Heart right ventricle (tissue), 16 donors: ENCODE results near the gene GRM7. TPM values are rescaled to one million over a fixed set of nuclear protein-coding genes. Genes with fewer than 3 reads are reported as not detected.

Experiments
- ATAC-seq, 8 donors: fragments of 200-7000 bp; cut with Tn5 transposase; one replicate each; pipeline ENCODE4 v1.9.1; 2020; ENCODE audit warnings: mild to moderate bottlenecking in 8 of 8, moderate library complexity in 8 of 8, moderate number of reproducible peaks in 1 of 8
- DNase-seq, 2 donors: peaks; one replicate each; pipeline ENCODE4 v3.0.0-alpha.2; 2020
- H3K27ac ChIP-seq, 10 donors: fragments of 200-600 bp; sonication (generic) in 2 of 10; one replicate each; pipeline versions ENCODE4 v1.5.0 to v1.8.0; 2020 to 2022; ENCODE audit warnings: mild to moderate bottlenecking in 3 of 10
- H3K27me3 ChIP-seq, 7 donors: fragments of 200-600 bp; one replicate each; pipeline ENCODE4 v1.8.0; 2021 to 2022; ENCODE audit warnings: mild to moderate bottlenecking in 2 of 7
- H3K36me3 ChIP-seq, 9 donors: fragments of 200-600 bp; sonication (generic) in 1 of 9; one replicate each; pipeline versions ENCODE4 v1.5.0 to v1.8.0; 2020 to 2022; ENCODE audit warnings: mild to moderate bottlenecking in 2 of 9
- H3K4me1 ChIP-seq, 9 donors: fragments of 200-600 bp; sonication (generic) in 1 of 9; one replicate each; pipeline versions ENCODE4 v1.5.0 to v1.8.0; 2020 to 2022; ENCODE audit warnings: mild to moderate bottlenecking in 4 of 9
- H3K4me3 ChIP-seq, 10 donors: fragments of 200-600 bp; sonication (generic) in 2 of 10; one replicate each; pipeline versions ENCODE4 v1.5.0 to v1.8.0; 2020 to 2022; ENCODE audit warnings: mild to moderate bottlenecking in 7 of 10, moderate library complexity in 2 of 10
- H3K9me3 ChIP-seq, 11 donors: fragments of 200-600 bp in 10 of 11; sonication (generic) in 2 of 11; one replicate each; pipeline versions ENCODE4 v1.5.0 to v1.8.0; 2013 to 2022; ENCODE audit warnings: mild to moderate bottlenecking in 2 of 11, control low read depth in 1 of 11, moderate library complexity in 1 of 11
- CTCF ChIP-seq, 9 donors: fragments of 200-600 bp; sonication (generic) in 2 of 9; IDR thresholded peaks; one replicate each; pipeline versions ENCODE4 v1.5.0 to v1.8.0; 2021 to 2022; ENCODE audit warnings: antibody characterized with exemption in 9 of 9, mild to moderate bottlenecking in 5 of 9, moderate library complexity in 1 of 9
- WGBS, 2 donors: extraction: QIAGEN DNeasy Blood & Tissue Kit; methylation state at CpG; one replicate each; pipeline ENCODE4 v1.1.7; 2013; ENCODE audit warnings: inconsistent platforms in 1 of 2; 5-methylcytosine and 5-hydroxymethylcytosine counted together
- intact Hi-C, 10 donors: fragments of 100-400 bp; cut with DNase I; formaldehyde crosslinking; loops; one replicate each; pipeline versions ENCODE4 v1.11.1 to v1.14.2; 2022
- polyA plus RNA-seq, 2 donors: library from polyadenylated mRNA; stranded (reverse); fragments of 200-250 nt; gene quantifications; one replicate each; pipeline ENCODE4 v1.2.3, GENCODE V29; 2013
- total RNA-seq, 10 donors: library from RNA; stranded (reverse); fragmentation: NEBNext Ultra II Directional in 3 of 10; extraction: Animal tissue kit (Norgen Biotek cat#: 25700) in 3 of 10; gene quantifications; one replicate each; pipeline versions ENCODE4 v1.2.1 to v1.2.4, GENCODE V29; 2021 to 2023
- donor health status: Arrhythmogenic right ventricular cardiomyopathy.
- donor health status: ischemic (EF 13 %, LVEDD 7.1; RV severe dilation, severe dysfunction).
- donor health status: healthy with polysubstance abuse.
- donor health status: DM: no; HTN: yes; CAD: no.
- donor health status: DM: no; HTN: no; CAD: no.
- donor health status: ischemic (EF 25% LVEDD 6.9; RV normal size, moderate dysfunction).
- donor health status: ischemic (EF 25% LVEDD 5.7; RV mildly dilated, moderate dysfunction).
- donor health status: healthy.
- donor health status: DM: yes; HTN: yes; CAD: no.
- donor health status: Ischemic cardiomyopathy.
- donor health status: ischemic (EF 35%, LVEDD 5.7; RV mildly dilated, moderate dysfunction).
- donor health status: nonischemic (EF 11% LVEDD 7.7; RV severe dilation, severe dysfunction).
- donor health status: DM: yes; HTN: yes; CAD: no.
- donor health status: PGD.
- donor health status: ischemic (EF 29% LVEDD 5.4; RV normal size, mild dysfunction).
- donor health status: nonischemic (EF 23%, LVEDD 6.1; RV moderate dilation, normal function).

Gene GRM7
- total and polyA plus RNA-seq, 12 donors: not detected

- 74% methylated on average over 2 of the region's 2 CpGs for WGBS, 2 donors
- H3K4me1 ChIP-seq: no peaks in the 10 kb centered on the region
- H3K4me3 ChIP-seq: no peak overlapping the region
- no peaks in the 10 kb centered on the region for H3K27me3 ChIP-seq
- peaks cover 0 to 10% (median 0%) of the 10 kb centered on the region in 11 donors for H3K9me3 ChIP-seq
- intact Hi-C loops: no loop called here
- no peak for TF ChIP-seq CTCF (IDR thresholded peaks at IDR 0.05)
- H3K36me3 ChIP-seq: no peaks in the 10 kb centered on the region
- no peak for ATAC-seq
- DNase-seq: no peak
- no peak overlapping the region for H3K27ac ChIP-seq
These were observed 704.7 kb downstream of the GRM7 start for GRCh38 chr3:7565574-7565973.

- H3K4me1 ChIP-seq: no peaks in the 10 kb centered on the region
- no peak overlapping the region for H3K27ac ChIP-seq
- H3K9me3 ChIP-seq: peaks cover 0 to 25% (median 3%) of the 10 kb centered on the region in 11 donors
- DNase-seq (no peak), ATAC-seq (no peak)
- H3K27me3 ChIP-seq: no peaks in the 10 kb centered on the region
- no peaks in the 10 kb centered on the region for H3K36me3 ChIP-seq
- no peak for TF ChIP-seq CTCF (IDR thresholded peaks at IDR 0.05)
- H3K4me3 ChIP-seq: no peak overlapping the region
- intact Hi-C loops: no loop called here
These were observed 706.2 kb downstream of the GRM7 start for GRCh38 chr3:7567160-7567559.

- Histone ChIP-seq H3K36me3 (no peaks in the 10 kb centered on the region), H3K27ac (no peak overlapping the region), H3K4me3 (no peak overlapping the region), H3K27me3 (no peaks in the 10 kb centered on the region), H3K9me3 (peaks cover 0 to 29% (median 3%) of the 10 kb centered on the region in 11 donors), H3K4me1 (no peaks in the 10 kb centered on the region)
- intact Hi-C loops: no loop called here
- no peak for TF ChIP-seq CTCF (IDR thresholded peaks at IDR 0.05)
- DNase-seq (no peak), ATAC-seq (no peak)
- 96 to 98% methylated on average over 32 to 34 of the region's 34 CpGs for WGBS, 2 donors
These were observed 707.7 kb downstream of the GRM7 start for GRCh38 chr3:7568526-7569184.

GRCh38 chr3:7573330-7573729 lies 712.4 kb downstream of the GRM7 start:
- WGBS, 2 donors: 55 to 72% methylated on average over 2 of the region's 2 CpGs
- DNase-seq (no peak), ATAC-seq (peak in 7 of 8 donors; percentile 18 to 72 (median 57))
- Histone ChIP-seq H3K27ac (no peak overlapping the region), H3K9me3 (peaks cover 0 to 29% (median 3%) of the 10 kb centered on the region in 11 donors), H3K27me3 (no peaks in the 10 kb centered on the region), H3K4me1 (no peaks in the 10 kb centered on the region), H3K36me3 (no peaks in the 10 kb centered on the region), H3K4me3 (no peak overlapping the region)
- no peak for TF ChIP-seq CTCF (IDR thresholded peaks at IDR 0.05)
- intact Hi-C loops: no loop called here
